Sigmoid colon (tissue), 4 donors: Measurements from ENCODE around the gene PREX1.

Source experiments
- CTCF ChIP-seq, 4 experiments: fragments of 450-650 bp in 3 of 4; fragments of 200-600 bp in 1 of 4; IDR thresholded peaks; one replicate each; pipeline ENCODE4 v1.5.1; 2016 to 2019; ENCODE audit warnings: antibody characterized with exemption in 4 of 4, mild to moderate bottlenecking in 3 of 4, moderate library complexity in 2 of 4
- EP300 ChIP-seq, 4 donors: sonication (generic); formaldehyde crosslinking; IDR thresholded peaks; one replicate each; pipeline ENCODE4 v1.6.1; 2017; ENCODE audit warnings: antibody characterized with exemption in 4 of 4
- POLR2AphosphoS5 ChIP-seq, 4 donors: sonication (generic); formaldehyde crosslinking; IDR thresholded peaks; one replicate each; pipeline ENCODE4 v1.6.1; 2017; ENCODE audit warnings: antibody characterized with exemption in 4 of 4

GRCh38 chr20:48583801-48584200 lies 244.0 kb downstream of the PREX1 start:
- no peak for TF ChIP-seq POLR2AphosphoS5 (IDR thresholded peaks at IDR 0.05)
- TF ChIP-seq CTCF (IDR thresholded peaks at IDR 0.05), result no peak
- TF ChIP-seq EP300 (IDR thresholded peaks at IDR 0.05), result no peak
